Activated naive CD8-positive, alpha-beta T cell (primary cell): ENCODE data around the gene ROCK2.
A peak's percentile ranks its signal among the peaks of the same experiment; 100 is the strongest.

Experiments used
- H3K27ac Mint-ChIP-seq: one replicate; pipeline ENCODE4 v1.8.0; 2021; ENCODE audit warnings: mixed read lengths
- H3K27me3 Mint-ChIP-seq: one replicate; pipeline ENCODE4 v1.8.0; 2021; ENCODE audit warnings: mixed read lengths
- H3K36me3 Mint-ChIP-seq: one replicate; pipeline ENCODE4 v1.8.0; 2021; ENCODE audit warnings: mixed read lengths
- H3K4me1 Mint-ChIP-seq: one replicate; pipeline ENCODE4 v1.8.0; 2021; ENCODE audit warnings: low read depth, mixed read lengths
- H3K4me3 Mint-ChIP-seq: one replicate; pipeline ENCODE4 v1.8.0; 2021; ENCODE audit warnings: mild to moderate bottlenecking, mixed read lengths
- H3K9me3 Mint-ChIP-seq: one replicate; pipeline ENCODE4 v1.8.0; 2021; ENCODE audit warnings: low read depth, mixed read lengths

The ROCK2 gene

GRCh38 chr2:11355194-11356053, 11.0 kb upstream of the ROCK2 start:
- Mint-ChIP-seq H3K27ac (no peak overlapping the region), H3K4me3 (no peak overlapping the region), H3K4me1 (no peaks in the 10 kb centered on the region), H3K27me3 (peaks cover 2% of the 10 kb centered on the region), H3K36me3 (no peaks in the 10 kb centered on the region), H3K9me3 (no peaks in the 10 kb centered on the region)

- no peaks in the 10 kb centered on the region for H3K36me3 Mint-ChIP-seq
- no peak overlapping the region for H3K4me3 Mint-ChIP-seq
- H3K4me1 Mint-ChIP-seq: no peaks in the 10 kb centered on the region
- H3K27ac Mint-ChIP-seq: no peak overlapping the region
- H3K9me3 Mint-ChIP-seq: no peaks in the 10 kb centered on the region
- H3K27me3 Mint-ChIP-seq: peaks cover 2% of the 10 kb centered on the region
Observed at GRCh38 chr2:11354363-11355154, 10.1 kb upstream of the ROCK2 start.

GRCh38 chr2:11352781-11353537, 8.5 kb upstream of the ROCK2 start:
- H3K4me3 Mint-ChIP-seq: no peak overlapping the region
- H3K27ac Mint-ChIP-seq: no peak overlapping the region
- peaks cover 2% of the 10 kb centered on the region for H3K27me3 Mint-ChIP-seq
- no peaks in the 10 kb centered on the region for H3K36me3 Mint-ChIP-seq
- H3K9me3 Mint-ChIP-seq: no peaks in the 10 kb centered on the region
- H3K4me1 Mint-ChIP-seq: no peaks in the 10 kb centered on the region

- no peaks in the 10 kb centered on the region for H3K36me3 Mint-ChIP-seq
- H3K27ac Mint-ChIP-seq: no peak overlapping the region
- H3K27me3 Mint-ChIP-seq: no peaks in the 10 kb centered on the region
- H3K9me3 Mint-ChIP-seq: no peaks in the 10 kb centered on the region
- H3K4me3 Mint-ChIP-seq: no peak overlapping the region
- H3K4me1 Mint-ChIP-seq: peaks cover 8% of the 10 kb centered on the region
Observed at GRCh38 chr2:11348209-11348749, 3.8 kb upstream of the ROCK2 start.

- H3K4me3 Mint-ChIP-seq: no peak overlapping the region
- H3K27ac Mint-ChIP-seq: no peak overlapping the region
- H3K36me3 Mint-ChIP-seq: no peaks in the 10 kb centered on the region
- H3K4me1 Mint-ChIP-seq: peaks cover 16% of the 10 kb centered on the region
- H3K27me3 Mint-ChIP-seq: no peaks in the 10 kb centered on the region
- no peaks in the 10 kb centered on the region for H3K9me3 Mint-ChIP-seq
Observed at GRCh38 chr2:11347403-11347959, 3.0 kb upstream of the ROCK2 start.

GRCh38 chr2:11346023-11346482, 1.6 kb upstream of the ROCK2 start:
- Mint-ChIP-seq H3K27me3 (no peaks in the 10 kb centered on the region), H3K9me3 (no peaks in the 10 kb centered on the region), H3K27ac (peak overlapping the region; percentile 28), H3K36me3 (no peaks in the 10 kb centered on the region), H3K4me3 (peak overlapping the region; percentile 86), H3K4me1 (peaks cover 26% of the 10 kb centered on the region)

GRCh38 chr2:11344956-11345677, 681 bp upstream of the ROCK2 start:
- Mint-ChIP-seq H3K4me1 (peaks cover 33% of the 10 kb centered on the region), H3K36me3 (no peaks in the 10 kb centered on the region), H3K4me3 (peak overlapping the region; percentile 86), H3K9me3 (no peaks in the 10 kb centered on the region), H3K27ac (no peak overlapping the region), H3K27me3 (no peaks in the 10 kb centered on the region)

GRCh38 chr2:11343650-11344341, 640 bp downstream of the ROCK2 start:
- Mint-ChIP-seq H3K27me3 (no peaks in the 10 kb centered on the region), H3K27ac (peak overlapping the region; percentile 91), H3K4me1 (peaks cover 42% of the 10 kb centered on the region), H3K36me3 (no peaks in the 10 kb centered on the region), H3K9me3 (no peaks in the 10 kb centered on the region), H3K4me3 (peak overlapping the region; percentile 99)

GRCh38 chr2:11343368-11343649, 1.1 kb downstream of the ROCK2 start:
- Mint-ChIP-seq H3K36me3 (no peaks in the 10 kb centered on the region), H3K27ac (peak overlapping the region; percentile 91), H3K27me3 (no peaks in the 10 kb centered on the region), H3K4me1 (peaks cover 42% of the 10 kb centered on the region), H3K9me3 (no peaks in the 10 kb centered on the region), H3K4me3 (peak overlapping the region; percentile 99)

- no peaks in the 10 kb centered on the region for H3K9me3 Mint-ChIP-seq
- H3K27me3 Mint-ChIP-seq: no peaks in the 10 kb centered on the region
- peak overlapping the region; percentile 91 for H3K27ac Mint-ChIP-seq
- no peaks in the 10 kb centered on the region for H3K36me3 Mint-ChIP-seq
- peak overlapping the region; percentile 99 for H3K4me3 Mint-ChIP-seq
- H3K4me1 Mint-ChIP-seq: peaks cover 42% of the 10 kb centered on the region
Observed at GRCh38 chr2:11342551-11343367, 1.7 kb downstream of the ROCK2 start.

- Mint-ChIP-seq H3K4me1 (peaks cover 44% of the 10 kb centered on the region), H3K9me3 (peaks cover 4% of the 10 kb centered on the region), H3K4me3 (peak overlapping the region; percentile 20), H3K36me3 (peaks cover 2% of the 10 kb centered on the region), H3K27me3 (no peaks in the 10 kb centered on the region), H3K27ac (no peak overlapping the region)
Observed at GRCh38 chr2:11340717-11341116, 3.7 kb downstream of the ROCK2 start.

- Mint-ChIP-seq H3K9me3 (peaks cover 4% of the 10 kb centered on the region), H3K4me3 (no peak overlapping the region), H3K36me3 (peaks cover 2% of the 10 kb centered on the region), H3K27ac (no peak overlapping the region), H3K27me3 (no peaks in the 10 kb centered on the region), H3K4me1 (peaks cover 41% of the 10 kb centered on the region)
Observed at GRCh38 chr2:11339508-11340083, 4.8 kb downstream of the ROCK2 start.

- Mint-ChIP-seq H3K4me3 (no peak overlapping the region), H3K27me3 (no peaks in the 10 kb centered on the region), H3K9me3 (peaks cover 4% of the 10 kb centered on the region), H3K27ac (no peak overlapping the region), H3K36me3 (peaks cover 2% of the 10 kb centered on the region), H3K4me1 (peaks cover 44% of the 10 kb centered on the region)
Observed at GRCh38 chr2:11338580-11338979, 5.9 kb downstream of the ROCK2 start.
